K562 (cell line): Measurements from ENCODE around the gene LINGO3.

Experiments used
- HCFC1 ChIP-seq: IDR thresholded peaks from 2 replicates; pipeline ENCODE4 v1.6.1; 2012; ENCODE audit warnings: low read depth, low read length, improper control_type of control experiment
- MAZ ChIP-seq, 2 experiments: fragments of 450-650 bp in 1 of 2; sonication (generic) in 1 of 2; formaldehyde crosslinking; IDR thresholded peaks in 1 of 2; conservative IDR thresholded peaks in 1 of 2; 2 replicates each; pipeline versions ENCODE4 v1.4.0 to v1.5.0; 2020; ENCODE audit warnings: mild to moderate bottlenecking in 1 of 2, missing genetic modification reagents in 1 of 2
- MEF2A ChIP-seq: IDR thresholded peaks from 2 replicates; pipeline ENCODE4 v1.6.1; 2011; ENCODE audit warnings: low read depth, mild to moderate bottlenecking, low read length, moderate library complexity; ENCODE audit not compliant: control insufficient read depth
- NFRKB ChIP-seq: fragments of 450-650 bp; IDR thresholded peaks from 2 replicates; pipeline ENCODE4 v1.6.1; 2016; ENCODE audit warnings: low read depth
- POLR2AphosphoS2 ChIP-seq: IDR thresholded peaks from 2 replicates; pipeline ENCODE4 v1.6.1; 2012; ENCODE audit warnings: low read length, improper control_type of control experiment
- TAF9B ChIP-seq: fragments of 450-650 bp; IDR thresholded peaks from 2 replicates; pipeline ENCODE4 v1.6.1; 2018; ENCODE audit warnings: mild to moderate bottlenecking; ENCODE audit not compliant: partially characterized antibody
- ZBTB12 ChIP-seq: fragments of 250-450 bp; sonication (Bioruptor Pico); IDR thresholded peaks from 2 replicates; pipeline ENCODE4 v1.4.0; 2020
- ZNF174 ChIP-seq: fragments of 250-450 bp; sonication (Bioruptor Pico); IDR thresholded peaks from 2 replicates; pipeline ENCODE4 v1.4.0; 2020; ENCODE audit warnings: mild to moderate bottlenecking
- ZNF3 ChIP-seq: fragments of 250-450 bp; sonication (Bioruptor Pico); IDR thresholded peaks from 2 replicates; pipeline ENCODE4 v1.5.0; 2021; ENCODE audit warnings: mild to moderate bottlenecking, moderate library complexity
- ZNF583 ChIP-seq: fragments of 250-450 bp; sonication (Bioruptor Pico); IDR thresholded peaks from 2 replicates; pipeline ENCODE4 v1.4.0; 2020
- ZNF592 ChIP-seq: fragments of 450-650 bp; IDR thresholded peaks from 2 replicates; pipeline ENCODE4 v1.6.1; 2017; ENCODE audit warnings: antibody characterized with exemption, mild to moderate bottlenecking
- TF ChIP-seq, protein P1 (sequence below), 3 experiments: IDR thresholded peaks in 2 of 3; conservative IDR thresholded peaks in 1 of 3; 2 replicates each; pipeline ENCODE4 v1.5.1; 2011 to 2012; ENCODE audit warnings: low read length in 3 of 3, mild to moderate bottlenecking in 3 of 3, control low read depth in 2 of 3, improper control_type of control experiment in 1 of 3, inconsistent platforms in 1 of 3, low read depth in 1 of 3, mixed read lengths in 1 of 3, moderate library complexity in 1 of 3; ENCODE audit not compliant: insufficient read depth in 2 of 3
- TF ChIP-seq, protein P2 (sequence below): fragments of 250-450 bp; sonication (Bioruptor Pico); IDR thresholded peaks from 2 replicates; pipeline ENCODE4 v1.4.0; 2020; ENCODE audit warnings: mild to moderate bottlenecking
- TF ChIP-seq, protein P3 (sequence below): fragments of 450-650 bp; IDR thresholded peaks from 2 replicates; pipeline ENCODE4 v1.6.1; 2016; ENCODE audit warnings: low read depth, mild to moderate bottlenecking, moderate library complexity

GRCh38 chr19:2337329-2337707 is 29.4 kb upstream of the LINGO3 start:
- TF ChIP-seq HCFC1 (no peak), ZNF583 (no peak), ZBTB12 (no peak), TAF9B (no peak), MEF2A (no peak), POLR2AphosphoS2 (no peak), ZNF174 (CRISPR knock-in tag) (no peak), MAZ (CRISPR knock-in tag; conservative IDR thresholded peaks at IDR 0.05 in 1 of 2, IDR thresholded peaks at IDR 0.05 in 1 of 2) (no peak), ZNF3 (CRISPR knock-in tag) (no peak), ZNF592 (no peak), NFRKB (no peak)
- TF ChIP-seq, protein P1, sequence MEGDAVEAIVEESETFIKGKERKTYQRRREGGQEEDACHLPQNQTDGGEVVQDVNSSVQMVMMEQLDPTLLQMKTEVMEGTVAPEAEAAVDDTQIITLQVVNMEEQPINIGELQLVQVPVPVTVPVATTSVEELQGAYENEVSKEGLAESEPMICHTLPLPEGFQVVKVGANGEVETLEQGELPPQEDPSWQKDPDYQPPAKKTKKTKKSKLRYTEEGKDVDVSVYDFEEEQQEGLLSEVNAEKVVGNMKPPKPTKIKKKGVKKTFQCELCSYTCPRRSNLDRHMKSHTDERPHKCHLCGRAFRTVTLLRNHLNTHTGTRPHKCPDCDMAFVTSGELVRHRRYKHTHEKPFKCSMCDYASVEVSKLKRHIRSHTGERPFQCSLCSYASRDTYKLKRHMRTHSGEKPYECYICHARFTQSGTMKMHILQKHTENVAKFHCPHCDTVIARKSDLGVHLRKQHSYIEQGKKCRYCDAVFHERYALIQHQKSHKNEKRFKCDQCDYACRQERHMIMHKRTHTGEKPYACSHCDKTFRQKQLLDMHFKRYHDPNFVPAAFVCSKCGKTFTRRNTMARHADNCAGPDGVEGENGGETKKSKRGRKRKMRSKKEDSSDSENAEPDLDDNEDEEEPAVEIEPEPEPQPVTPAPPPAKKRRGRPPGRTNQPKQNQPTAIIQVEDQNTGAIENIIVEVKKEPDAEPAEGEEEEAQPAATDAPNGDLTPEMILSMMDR (IDR thresholded peaks at IDR 0.05 in 2 of 3, conservative IDR thresholded peaks at IDR 0.05 in 1 of 3; ENCODE audit: insufficient read depth in 2 of 3, low read depth in 1 of 3, low read length in 3 of 3) = 0 out of 6 replicates have a peak, but pooled peaks of 1 of the 3 experiments have one; percentile 7
- TF ChIP-seq, protein P2, sequence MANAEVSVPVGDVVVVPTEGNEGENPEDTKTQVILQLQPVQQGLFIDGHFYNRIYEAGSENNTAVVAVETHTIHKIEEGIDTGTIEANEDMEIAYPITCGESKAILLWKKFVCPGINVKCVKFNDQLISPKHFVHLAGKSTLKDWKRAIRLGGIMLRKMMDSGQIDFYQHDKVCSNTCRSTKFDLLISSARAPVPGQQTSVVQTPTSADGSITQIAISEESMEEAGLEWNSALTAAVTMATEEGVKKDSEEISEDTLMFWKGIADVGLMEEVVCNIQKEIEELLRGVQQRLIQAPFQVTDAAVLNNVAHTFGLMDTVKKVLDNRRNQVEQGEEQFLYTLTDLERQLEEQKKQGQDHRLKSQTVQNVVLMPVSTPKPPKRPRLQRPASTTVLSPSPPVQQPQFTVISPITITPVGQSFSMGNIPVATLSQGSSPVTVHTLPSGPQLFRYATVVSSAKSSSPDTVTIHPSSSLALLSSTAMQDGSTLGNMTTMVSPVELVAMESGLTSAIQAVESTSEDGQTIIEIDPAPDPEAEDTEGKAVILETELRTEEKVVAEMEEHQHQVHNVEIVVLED = no peak
- TF ChIP-seq, protein P3, sequence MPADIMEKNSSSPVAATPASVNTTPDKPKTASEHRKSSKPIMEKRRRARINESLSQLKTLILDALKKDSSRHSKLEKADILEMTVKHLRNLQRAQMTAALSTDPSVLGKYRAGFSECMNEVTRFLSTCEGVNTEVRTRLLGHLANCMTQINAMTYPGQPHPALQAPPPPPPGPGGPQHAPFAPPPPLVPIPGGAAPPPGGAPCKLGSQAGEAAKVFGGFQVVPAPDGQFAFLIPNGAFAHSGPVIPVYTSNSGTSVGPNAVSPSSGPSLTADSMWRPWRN = no peak
